Measurements from ENCODE around the gene DAAM1. TPM values are rescaled to one million over a fixed set of nuclear protein-coding genes. Genes with fewer than 3 reads are reported as not detected.
A peak's percentile ranks its signal among the peaks of the same experiment; 100 is the strongest.

Gene DAAM1
- polyA plus RNA-seq, 5 donors, result 33.6 to 64.3 (median 55.8) TPM

DNA sequence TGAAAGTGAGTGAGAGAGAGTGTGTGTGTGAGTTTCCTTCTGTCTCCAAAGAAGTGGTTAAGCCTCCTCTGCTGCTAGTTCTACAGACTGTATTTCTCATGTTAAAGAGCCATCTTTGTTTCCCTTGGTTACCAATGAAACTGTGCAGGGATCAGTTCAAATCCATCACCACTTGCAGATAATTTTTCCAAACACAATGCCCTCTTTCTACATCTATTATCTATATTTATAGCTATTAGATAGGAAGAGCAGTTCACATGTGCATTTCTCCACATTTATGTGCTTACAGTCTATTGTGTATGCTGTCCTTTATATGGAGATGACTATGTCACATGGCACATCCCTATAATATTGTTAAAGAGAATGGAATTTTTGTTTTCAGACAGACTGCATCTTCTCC lies 2.2 kb upstream of the DAAM1 start:
- DNase-seq, result no peak

DNA sequence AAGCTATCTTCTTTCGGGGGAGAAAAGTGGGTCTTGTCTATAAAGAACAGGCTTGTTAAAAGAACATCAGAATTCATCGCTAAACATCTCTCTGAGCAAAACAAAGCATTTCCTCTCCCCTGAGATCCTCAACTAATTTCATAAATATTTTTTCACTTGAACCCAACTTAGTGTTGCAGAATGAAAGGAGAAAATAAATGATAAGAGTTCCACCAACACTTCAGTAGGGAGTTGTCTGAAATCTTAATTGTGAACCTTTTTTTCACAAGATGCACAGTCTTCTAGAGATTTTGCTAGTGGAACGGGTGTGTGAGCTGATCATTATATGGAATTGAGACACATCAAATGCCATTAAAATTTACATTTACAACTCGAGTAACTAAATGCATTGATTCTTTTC lies 1.3 kb upstream of the DAAM1 start:
- DNase-seq, result no peak

DNA sequence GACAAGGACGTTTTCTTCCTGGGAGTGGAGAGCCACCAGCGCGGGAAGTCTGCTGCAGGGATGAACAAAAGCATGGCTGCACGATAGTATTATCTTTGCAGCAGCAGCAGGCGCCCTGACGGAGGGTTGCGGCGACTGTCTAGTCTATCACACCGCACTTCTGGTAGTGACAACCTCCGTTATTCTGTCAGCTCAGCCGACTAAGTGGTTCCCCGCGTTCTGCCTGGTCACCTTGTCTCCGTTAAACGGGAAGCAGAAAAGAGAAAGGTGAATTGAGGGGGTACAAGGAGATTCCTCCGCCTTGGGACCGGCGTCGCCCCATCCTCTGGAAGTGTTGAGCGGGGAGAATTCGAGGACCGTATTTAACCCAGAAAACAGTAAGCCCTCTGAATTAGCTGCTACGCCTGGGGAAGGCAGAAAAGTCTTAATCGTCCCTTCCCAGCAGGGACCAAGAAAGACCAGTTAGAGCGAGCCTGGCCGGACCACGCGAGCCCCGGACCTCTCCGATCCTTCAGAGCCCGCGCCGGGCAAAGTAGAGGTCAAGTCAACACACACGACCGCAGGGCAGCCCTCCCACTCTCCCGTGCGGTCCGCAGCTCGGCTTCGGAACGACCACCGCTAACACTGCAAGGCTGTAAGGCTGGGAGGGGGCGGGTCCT lies 536 bp upstream of the DAAM1 start:
- DNase-seq, result no peak

DNA sequence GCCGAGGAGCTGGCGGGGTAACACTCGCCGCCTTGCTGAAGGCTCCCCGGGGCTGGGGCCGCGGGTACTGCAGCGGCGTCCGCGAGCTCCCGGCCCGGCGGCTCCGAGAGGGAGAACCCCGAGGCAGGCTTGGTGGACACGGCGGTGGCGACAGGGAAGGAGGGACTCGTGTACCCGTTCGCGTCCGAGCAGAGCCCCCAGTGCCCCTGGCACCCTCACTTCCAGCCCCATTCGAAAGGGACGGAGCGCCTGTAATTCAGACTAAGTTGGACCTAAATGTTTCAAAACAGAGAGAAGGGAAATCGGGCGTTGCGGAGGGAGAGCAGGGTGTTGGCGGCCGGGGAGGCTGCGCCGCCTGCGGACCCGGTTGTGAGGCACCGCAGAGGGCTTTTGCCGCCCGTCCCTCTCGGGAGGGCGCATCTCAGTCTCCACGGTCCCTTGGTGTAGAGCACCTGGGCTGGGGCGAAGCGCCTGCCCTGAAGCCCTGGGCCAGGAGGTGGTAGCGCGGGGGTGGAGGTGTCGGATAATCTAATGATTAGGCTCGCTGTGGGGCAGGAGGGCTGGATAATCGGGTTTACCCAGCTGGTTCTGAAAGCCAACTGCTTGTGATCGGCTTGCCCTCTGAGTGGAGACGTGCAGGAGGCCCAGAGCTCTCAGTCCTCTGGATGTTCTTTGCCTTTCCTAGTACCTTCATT lies 771 bp downstream of the DAAM1 start:
- peak in 1 of 2 donors; percentile 63 for DNase-seq

DNA sequence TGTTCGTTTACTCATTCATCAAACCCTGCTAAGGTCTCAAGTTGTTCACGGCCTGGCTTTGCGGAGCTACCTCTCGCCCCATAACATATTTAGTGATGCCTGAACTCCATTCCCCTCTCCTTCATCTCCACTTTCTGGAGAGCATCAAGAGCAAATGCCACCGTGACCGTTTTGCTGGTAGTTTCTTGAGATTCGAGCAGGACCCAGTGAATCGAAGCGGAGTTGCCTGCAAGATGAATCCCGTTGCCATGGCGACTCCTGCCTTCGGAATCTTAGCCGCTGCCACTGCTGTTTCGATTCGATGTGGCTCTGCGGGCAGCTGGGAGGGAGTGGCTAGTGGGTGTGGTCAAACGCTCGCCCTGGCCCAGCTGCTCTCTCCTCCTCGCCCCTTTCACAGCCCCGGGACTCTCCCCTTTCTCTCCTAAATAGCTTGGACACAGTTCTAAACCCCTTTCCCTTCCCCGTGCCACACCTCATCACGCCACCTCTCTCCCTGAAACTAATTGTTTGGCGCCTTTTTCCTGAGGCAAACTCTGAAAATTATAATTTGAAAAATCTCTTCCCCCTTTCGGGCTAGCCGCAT lies 1.4 kb downstream of the DAAM1 start:
- DNase-seq, result peak; percentile 72 to 78

DNA sequence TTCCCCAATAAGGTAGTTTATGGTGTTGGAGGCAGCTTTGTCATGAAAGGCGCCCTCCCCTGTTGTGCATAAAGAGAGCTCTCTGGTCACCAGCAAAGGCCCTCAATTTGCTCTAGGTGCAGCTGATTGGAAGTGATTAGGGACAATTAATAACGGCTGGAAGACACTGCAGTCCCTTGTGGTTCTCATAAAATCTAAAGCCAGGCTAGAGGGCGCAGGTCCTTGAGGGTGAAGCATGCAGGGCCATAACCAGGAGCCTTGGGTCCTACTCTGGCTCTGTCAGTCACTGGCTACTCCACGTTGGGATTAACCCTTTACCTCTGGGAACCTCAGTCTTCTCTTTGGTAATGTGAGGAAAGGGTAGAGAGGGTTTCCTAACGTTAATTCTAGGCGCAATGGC lies 1.9 kb downstream of the DAAM1 start:
- DNase-seq, result no peak

DNA sequence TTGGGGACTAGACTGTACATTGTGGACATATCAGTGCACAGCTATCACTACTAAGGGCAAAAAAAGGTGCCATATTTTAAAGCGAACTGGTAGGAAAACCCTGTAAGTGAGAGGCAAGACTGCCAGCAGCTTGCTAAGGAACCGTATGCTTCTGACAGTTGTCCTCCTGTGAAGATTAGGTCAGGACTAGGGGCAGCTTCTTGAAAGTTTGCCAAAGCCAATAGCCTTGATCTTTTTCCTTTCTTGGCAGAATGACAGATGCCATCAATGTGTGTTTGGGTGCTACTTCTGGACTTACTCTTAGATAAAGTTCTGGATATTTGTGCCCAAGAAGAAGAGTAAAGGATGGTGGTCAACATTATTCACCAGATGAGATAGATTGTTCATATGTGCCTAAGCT lies 7.4 kb downstream of the DAAM1 start:
- DNase-seq, result no peak

DNA sequence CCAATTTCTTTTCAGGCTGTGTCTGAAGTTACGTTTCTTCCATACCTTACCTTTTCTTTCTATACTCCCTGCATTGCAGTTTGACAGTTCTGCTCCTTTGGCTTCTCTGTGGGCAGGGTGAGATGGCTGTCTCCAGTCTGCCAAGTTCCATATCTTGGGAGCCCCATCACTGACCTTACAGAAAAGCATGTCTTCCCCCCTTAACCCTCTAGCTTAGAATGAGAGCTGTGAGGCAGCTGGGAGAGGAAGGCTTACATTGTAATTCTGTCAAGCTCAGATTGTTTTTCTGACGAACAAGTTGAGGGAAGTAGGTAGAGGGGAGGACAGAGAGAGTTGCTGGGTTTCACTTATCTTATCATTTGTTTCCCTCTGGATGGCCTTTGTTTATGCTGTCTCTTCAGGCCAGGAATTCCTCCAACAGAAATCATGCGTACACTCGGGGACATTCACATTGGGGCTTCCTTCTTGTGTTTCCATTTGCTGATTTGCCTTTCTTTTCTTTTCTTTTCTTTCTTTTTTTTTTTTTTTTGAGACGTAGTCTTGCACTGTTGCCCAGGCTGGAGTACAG lies 9.3 kb downstream of the DAAM1 start:
- no peak for DNase-seq

DNA sequence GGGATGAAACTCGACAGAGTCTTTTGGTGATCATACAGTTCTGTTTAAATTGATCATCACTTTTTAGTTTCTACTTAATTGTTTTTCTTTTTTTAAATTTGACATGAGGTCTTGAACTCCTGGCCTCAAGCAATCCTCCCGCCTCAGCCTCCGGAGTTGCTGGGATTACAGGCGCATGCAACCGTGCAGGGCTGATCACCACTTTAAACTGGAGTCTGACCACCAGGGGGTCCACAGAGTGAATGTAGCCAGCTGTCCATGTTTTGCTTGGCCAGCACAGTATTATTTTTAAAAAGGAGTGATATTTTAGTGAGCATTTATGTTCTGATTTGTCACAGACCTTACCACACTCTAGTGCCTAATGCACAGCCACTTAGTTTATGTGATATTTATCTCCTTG lies 10.7 kb downstream of the DAAM1 start:
- no peak for DNase-seq

DNA sequence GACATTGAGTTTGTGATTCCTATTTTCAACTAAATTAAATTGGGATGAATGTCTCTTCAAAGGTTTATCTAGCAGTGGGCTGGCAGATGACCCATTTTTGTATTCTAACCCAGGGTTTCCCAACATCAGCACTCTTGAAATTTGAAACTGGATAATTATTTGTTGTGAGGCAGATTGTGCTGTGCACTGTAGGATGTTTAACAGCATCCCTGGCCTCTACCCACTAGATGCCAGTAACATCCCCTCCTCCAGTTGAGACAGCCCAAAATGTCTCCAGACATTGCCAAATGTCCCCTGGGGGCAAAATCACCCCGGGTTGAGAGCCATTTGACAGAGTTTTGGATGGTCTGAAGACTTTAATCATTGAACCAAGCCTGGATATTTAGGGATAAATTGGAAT lies 11.1 kb downstream of the DAAM1 start:
- DNase-seq, result no peak

DNA sequence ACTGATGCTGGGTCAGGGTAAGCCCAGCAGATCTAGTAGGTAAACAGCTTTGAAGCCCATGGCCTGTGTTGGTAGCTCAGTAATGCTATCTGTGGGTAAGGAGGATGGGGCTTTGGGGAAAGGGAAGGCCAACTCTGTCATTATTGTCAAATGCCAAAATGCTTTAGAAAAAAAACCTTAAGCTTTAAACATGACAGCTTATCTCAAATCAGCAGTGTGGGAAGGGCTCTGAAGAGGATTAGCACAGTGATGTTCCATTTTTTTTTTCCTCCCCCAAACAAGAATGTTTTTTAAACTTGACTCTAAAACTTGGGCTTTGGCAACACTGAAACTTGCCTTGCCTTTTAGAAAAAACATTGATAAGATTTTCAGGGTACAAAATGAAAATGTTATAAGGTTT lies 11.7 kb downstream of the DAAM1 start:
- no peak for DNase-seq

DNA sequence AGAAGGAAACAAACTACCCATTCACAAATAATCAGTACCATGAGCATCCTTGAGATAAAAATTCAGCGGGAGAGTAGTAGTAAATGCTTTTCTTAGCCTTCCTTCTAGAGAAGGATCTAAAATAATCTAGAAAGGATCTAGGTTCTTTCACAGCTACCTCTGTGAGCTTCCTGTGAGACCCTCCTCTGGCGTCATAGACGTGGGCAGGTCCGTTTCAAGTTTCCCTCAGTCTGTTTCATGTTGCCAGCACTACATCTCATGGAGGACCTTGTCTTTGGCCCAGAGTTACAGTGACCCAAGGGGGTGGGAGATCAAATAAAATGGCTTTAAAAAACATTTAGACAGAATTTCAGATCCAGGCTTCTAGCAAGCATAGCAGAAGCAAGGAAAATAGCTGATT lies 13.6 kb downstream of the DAAM1 start:
- DNase-seq, result no peak

DNA sequence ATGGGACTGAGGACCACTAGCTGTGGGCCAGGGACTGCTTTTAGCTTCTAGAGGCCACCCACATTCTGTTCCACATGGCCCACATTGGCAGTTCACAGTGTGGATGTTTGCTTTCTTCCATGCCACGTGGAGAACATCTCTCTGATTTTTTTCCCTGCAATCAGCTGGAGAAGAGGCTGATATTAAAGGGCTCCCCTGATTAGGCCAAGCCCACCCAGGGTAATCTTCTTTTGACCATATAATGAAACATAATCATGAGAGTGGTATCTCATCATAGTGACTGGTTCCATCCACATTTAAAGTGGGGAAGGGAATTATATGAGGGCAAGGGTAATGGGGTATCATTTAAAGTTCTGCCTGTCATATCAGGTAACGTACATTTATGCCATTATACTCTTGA lies 15.8 kb downstream of the DAAM1 start:
- DNase-seq, result no peak

DNA sequence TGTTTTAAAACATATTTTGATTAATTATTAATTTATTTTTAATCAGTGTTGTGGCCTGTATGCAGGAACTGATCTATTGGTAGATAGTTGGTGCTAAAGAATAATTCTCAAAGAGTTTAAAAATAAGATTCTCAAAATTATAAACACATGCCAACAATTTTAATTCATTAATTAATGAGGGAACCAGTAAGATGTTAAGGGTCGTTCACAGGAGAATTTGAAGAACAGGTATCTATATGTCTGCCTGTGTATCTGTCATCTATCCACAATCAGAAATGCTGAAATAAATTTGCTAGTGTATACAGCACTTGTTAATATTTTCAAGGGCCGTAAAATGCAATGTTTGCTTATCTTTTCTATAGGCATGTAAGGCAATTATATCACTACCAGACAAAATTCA lies 18.4 kb downstream of the DAAM1 start:
- DNase-seq, result no peak

DNA sequence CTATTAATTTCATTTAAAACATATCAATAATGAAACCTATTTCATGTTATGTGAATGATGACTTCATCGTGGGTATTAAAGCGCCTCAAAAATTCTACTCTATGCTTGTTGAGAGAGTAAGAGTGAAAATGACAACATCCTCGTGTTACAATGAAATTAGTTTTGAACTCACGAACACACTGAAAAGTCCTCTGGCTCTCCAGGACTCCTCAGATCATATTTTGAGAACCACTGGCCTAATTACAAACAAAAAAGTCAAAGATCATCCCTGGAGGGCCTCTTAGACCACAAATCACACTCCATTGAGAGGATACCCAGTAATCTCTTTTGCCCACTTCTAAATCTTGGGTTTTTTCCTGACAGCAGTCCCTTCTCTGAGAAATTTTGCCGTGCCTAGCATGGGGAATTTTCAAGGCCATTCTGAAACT lies 19.1 kb downstream of the DAAM1 start:
- DNase-seq, result no peak

DNA sequence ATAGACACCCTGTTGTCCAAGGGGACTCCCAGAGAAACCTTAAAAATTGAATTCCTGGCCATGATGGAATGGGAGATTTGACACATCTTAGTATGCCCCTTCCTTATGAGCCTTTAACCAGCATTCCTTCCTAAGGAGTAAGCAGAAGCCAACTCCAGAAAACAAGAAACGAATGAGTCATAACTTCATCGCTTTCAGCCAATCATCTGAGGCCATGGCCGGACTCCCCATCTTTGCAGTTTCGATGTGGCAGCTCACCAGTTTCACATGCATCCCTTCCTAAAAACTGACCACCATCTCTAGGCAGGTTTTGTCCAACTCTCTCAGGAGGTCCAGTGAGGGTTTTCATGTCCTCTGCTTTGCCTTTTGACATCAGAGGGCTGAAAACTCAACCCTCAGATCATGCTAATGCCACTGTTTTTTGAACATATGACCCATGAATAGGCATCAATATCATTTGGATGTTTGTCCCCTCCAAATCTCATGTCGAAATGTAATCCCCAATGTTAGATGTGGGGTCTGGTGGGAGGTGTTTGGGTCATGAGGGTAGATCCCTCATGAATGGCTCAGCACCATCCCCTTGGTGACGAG lies 19.9 kb downstream of the DAAM1 start:
- DNase-seq, result no peak

DNA sequence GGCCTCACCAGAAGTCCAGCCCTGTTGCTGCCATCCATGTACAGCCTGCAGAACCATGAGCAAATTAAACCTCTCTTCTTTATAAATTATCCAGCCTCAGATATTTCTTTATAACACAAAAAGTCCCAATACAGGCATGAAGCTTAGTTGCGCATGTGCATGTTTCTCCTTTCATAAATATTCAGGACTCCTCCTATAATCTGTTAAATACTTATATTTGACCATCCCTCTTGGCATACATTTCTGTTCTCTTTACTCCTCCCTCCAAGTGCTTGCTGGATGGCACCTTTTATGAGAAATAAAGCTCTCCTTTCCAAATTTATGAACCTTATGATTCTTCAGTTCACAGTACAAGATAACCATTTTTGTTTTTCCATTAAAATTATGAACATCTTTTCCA lies 20.5 kb downstream of the DAAM1 start:
- no peak for DNase-seq

DNA sequence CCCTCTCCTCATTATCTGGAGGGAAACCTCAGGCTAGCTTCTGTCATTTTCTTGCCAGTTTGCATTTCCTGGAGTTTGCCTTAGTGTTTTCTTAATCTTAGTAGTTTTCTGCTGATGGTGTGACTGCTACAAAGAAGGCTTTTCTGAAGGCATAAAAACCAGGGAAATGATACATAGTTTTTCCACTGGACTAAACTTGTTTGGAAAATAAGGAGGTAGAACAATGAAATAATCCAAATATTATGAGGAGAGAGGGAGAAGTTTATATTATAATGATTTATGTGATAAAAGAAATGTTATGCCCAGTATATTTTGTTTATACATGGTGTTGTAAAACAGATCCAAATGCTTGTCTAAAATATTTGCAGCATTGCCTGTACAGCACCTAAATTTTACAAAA lies 22.2 kb downstream of the DAAM1 start:
- DNase-seq, result peak in 1 of 2 donors; percentile 33

DNA sequence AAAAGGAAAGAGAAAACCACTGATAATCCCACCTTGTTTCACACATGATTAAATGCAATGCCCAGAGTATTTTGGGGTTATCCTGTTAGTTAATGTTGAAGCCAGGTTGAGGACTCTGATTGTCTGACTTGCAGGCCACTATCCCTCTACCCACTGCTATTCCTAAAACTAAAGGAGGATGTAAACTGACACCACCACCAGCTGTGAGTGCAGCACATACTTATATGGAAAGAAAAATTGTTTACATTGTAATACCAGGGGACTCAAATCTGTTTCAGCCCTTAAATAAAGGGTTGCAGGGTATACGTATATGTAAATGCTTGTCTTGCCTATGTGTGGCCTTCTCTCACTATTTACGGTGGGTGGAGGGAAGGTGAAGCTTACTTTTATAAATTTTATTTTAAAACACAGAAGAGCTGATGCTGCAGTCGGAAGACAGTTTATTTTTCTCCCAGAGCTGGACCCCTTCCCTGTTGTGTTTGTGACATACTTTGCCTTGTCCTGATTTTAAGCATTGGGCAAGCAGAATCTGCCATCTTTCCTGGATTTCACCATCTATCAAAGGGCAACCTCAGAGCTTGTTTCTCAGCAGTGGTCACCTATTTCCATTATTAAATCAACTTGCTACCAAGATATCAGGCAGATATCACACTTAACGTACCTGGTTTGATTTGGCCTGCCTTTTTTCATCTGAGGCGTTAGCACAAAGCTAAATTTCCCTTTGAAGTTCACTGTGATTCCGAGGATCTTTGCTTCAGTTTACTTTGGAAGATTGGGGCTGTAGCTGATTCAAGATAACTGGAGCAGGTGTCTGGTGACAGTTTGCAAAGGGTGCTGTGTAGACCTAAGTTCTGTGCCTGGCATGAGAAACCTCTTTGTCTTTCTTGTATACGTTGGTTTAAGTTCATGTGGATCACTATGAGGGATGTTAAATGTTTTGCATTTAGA lies 25.2 kb downstream of the DAAM1 start:
- peak in 1 of 2 donors; percentile 27 for DNase-seq

DNA sequence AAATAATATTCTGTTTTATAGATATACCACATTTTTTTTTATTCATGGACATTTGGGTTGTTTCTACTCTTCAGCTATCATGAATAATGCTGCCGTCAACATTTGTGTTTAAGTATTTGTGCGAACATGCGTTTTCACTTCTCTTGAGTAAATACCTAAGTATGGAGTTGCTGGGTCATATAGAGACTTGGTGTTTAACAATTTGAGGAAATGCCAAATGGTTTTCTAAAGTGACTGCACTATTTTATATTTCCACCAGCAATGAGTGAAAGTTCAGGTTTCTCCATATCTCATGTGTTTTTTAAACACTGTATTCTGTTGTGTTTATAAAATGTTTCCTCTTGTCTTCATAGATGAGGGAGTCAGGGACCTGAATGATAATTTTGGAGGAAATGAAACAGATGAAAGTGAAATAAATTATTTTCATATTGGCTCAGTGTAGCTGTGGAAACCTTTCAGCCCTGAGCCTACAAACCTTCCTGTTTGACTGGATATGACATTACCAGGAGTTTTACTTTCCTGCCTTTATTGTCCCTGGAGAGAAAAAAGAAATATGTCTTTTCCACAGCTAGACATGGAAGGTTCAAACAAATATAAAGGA lies 26.3 kb downstream of the DAAM1 start:
- no peak for DNase-seq

DNA sequence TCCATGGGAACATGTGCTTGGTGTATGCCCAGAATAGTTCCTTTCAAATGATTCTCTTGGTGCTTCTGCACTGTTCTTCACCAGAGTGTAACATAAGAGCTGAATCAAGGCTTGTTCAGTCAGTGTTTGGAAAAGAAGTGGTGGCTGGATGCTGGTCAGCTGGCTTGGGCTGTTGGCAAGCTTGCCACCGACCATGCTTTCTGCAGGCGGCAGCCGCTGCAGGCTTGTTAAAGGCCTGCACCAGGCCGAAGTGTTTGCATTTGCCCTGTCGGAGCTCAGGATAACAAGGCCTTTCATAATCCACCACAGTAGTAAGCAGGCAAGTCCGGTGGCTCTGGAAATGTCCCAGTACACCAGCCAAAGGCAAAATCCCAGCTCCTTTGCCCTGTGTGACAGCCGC lies 26.9 kb downstream of the DAAM1 start:
- peak; percentile 62 to 63 for DNase-seq
